ENCODE results near the gene PIBF1.
"Not testable (repeated sequence)": the region's sequence is repeated elsewhere in the genome, so short reads cannot be mapped to it uniquely, and the experiment has no call there.

Gene PIBF1

GRCh38 chr13:73025217-73026012 lies 243.5 kb downstream of the PIBF1 start:
- DNase-seq, result no peak

GRCh38 chr13:73034901-73035300 lies 253.0 kb downstream of the PIBF1 start:
- no peak for DNase-seq

- DNase-seq, result no peak
Observed at GRCh38 chr13:73035660-73036059, 253.7 kb downstream of the PIBF1 start.

- DNase-seq, result no peak
Observed at GRCh38 chr13:73036566-73036965, 254.6 kb downstream of the PIBF1 start.

- no peak for DNase-seq
Observed at GRCh38 chr13:73038064-73038463, 256.1 kb downstream of the PIBF1 start.

- no peak for DNase-seq
Observed at GRCh38 chr13:73039201-73040108, 257.5 kb downstream of the PIBF1 start.

GRCh38 chr13:73040484-73040883 lies 258.6 kb downstream of the PIBF1 start:
- DNase-seq, result no peak

- no peak for DNase-seq
Observed at GRCh38 chr13:73040968-73041596, 259.1 kb downstream of the PIBF1 start.

- no peak for DNase-seq
Observed at GRCh38 chr13:73045031-73045430, 263.1 kb downstream of the PIBF1 start.

- DNase-seq, result not testable (repeated sequence)
Observed at GRCh38 chr13:73048615-73049014, 266.7 kb downstream of the PIBF1 start.

GRCh38 chr13:73054712-73055111 lies 272.8 kb downstream of the PIBF1 start:
- DNase-seq, result no peak

GRCh38 chr13:73055813-73056564 lies 274.1 kb downstream of the PIBF1 start:
- DNase-seq, result no peak

GRCh38 chr13:73056565-73056962 lies 274.6 kb downstream of the PIBF1 start:
- DNase-seq, result no peak

GRCh38 chr13:73057284-73058063 lies 275.5 kb downstream of the PIBF1 start:
- no peak for DNase-seq

- DNase-seq, result no peak
Observed at GRCh38 chr13:73058064-73058313, 276.1 kb downstream of the PIBF1 start.

GRCh38 chr13:73058432-73058735 lies 276.5 kb downstream of the PIBF1 start:
- no peak for DNase-seq

- peak; percentile 95 for DNase-seq
Observed at GRCh38 chr13:73058736-73059459, 277.0 kb downstream of the PIBF1 start, which contains the start of gene KLF5. Gene KLF5, plus strand, starts transcription at chr13:73059005. Its CDS starts 323 bp downstream, at chr13:73059328.

GRCh38 chr13:73059460-73060250 lies 277.7 kb downstream of the PIBF1 start:
- DNase-seq, result peak; percentile 50

GRCh38 chr13:73060251-73061160 lies 278.6 kb downstream of the PIBF1 start:
- DNase-seq, result no peak

GRCh38 chr13:73061473-73061872 lies 279.5 kb downstream of the PIBF1 start:
- DNase-seq, result no peak

Measured in CD4-positive, alpha-beta T cell treated with Interleukin-12 subunit alpha and Interleukin-12 subunit beta, for 1 hour (primary cell).